HG02571 (cell line): ENCODE results near the gene SNRPD3.
"Not testable (repeated sequence)": the region's sequence is repeated elsewhere in the genome, so short reads cannot be mapped to it uniquely, and the experiment has no call there.

Experiments
- ATAC-seq: cut with Tn5 transposase; IDR thresholded peaks from one replicate; pipeline ENCODE4 v1.9.1; 2021; ENCODE audit warnings: mild to moderate bottlenecking, moderate library complexity; ENCODE audit not compliant: unreplicated experiment

Gene SNRPD3

DNA sequence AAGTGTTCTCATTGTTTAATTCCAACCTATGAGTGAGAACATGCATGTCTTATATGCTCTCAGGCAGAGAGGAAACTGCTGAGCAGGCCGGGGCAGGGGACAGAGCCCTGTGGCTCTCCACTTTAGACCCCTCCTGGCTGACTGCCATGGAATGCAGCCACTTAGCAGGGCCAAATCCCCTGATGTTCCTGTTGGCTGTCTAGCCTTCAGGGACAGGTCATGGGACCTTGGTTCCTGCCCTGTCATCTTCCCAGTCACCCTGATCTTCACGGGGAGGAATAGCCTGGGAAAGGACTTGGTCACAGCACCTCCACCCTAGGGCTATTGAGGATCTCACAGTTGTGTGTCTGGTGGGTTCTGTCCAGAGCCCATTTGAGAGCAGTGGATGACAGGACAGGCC lies 50.5 kb downstream of the SNRPD3 start:
- ATAC-seq = not testable (repeated sequence)

DNA sequence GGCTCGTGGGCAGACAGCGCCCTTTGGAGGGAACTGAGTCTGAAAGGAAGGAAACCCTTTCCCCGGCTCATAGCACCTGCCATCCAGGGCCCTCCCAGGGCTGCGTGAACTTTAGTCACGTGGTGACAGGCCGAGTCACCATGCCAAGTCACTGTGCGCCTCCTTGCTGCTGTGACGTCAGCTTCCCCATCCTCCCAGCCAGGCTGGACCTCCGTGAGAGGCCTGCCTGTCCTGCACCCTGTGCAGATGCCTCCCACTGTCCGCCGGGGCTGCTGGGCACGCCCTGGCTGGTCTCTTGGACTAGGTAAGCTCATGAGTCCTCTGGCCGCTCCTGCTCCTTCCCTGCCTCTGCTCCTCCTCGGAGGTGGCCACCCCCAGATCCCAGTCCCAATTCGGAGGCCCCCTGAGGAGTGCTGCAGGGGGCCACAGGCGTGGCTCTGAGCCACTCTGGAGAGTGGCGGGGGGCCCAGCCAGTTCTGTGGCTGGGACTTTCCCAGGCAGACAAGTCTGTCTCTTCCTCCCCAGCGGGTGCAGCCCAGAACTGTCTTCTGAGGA lies 51.7 kb downstream of the SNRPD3 start:
- ATAC-seq = peak; percentile 76

DNA sequence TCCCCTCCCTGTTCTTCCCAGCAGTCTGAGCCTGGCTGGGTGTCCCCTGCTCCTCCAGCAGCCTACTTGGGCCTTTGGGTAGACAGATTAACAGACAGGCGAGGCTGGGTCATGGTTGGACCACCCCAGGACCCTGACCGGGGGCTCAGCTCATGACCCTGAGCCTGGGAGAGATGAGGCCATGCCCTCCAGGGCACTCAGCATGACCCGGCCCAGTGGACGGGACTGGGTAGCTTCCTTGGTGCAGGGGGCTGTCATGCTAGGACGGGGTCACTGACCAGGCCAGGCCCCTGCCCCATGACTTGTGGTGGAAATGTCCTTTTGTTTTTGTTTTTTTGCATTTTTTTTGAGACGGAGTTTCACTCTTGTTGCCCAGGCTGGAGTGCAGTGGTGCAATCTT lies 52.5 kb downstream of the SNRPD3 start:
- not testable (repeated sequence) for ATAC-seq

DNA sequence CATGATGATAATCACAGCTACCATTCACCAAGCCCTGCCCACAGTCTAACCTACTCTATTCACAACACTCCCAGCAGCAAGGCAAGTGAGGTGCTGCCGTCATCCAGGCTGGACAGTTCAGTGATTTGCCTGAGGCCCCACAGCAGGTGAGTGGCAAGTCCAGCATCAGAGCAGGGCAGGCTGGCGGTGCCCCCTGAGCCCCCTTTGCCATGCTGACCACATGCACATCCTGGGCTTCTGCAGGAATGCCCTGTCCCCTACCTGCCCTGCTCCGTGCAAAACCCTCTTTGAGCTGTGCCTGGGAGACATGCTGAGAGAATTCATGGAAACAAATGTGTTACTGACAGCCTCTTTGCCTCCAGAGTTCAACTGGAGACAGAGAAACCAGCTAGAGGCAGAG lies 54.1 kb downstream of the SNRPD3 start:
- not testable (repeated sequence) for ATAC-seq

DNA sequence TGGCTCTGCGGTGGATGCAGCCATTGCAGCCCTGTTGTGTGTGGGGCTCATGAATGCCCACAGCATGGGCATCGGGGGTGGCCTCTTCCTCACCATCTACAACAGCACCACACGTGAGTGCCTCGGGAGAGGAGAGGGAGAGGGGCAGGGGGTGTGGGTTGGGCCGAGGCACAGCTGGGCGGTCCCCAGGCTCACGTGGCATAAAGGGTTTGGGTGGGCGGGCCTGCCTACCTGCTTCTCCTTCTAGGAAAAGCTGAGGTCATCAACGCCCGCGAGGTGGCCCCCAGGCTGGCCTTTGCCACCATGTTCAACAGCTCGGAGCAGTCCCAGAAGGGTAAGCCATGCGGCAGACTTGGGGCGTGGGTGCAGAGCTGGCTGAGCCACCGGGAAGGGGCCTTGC lies 59.0 kb downstream of the SNRPD3 start:
- ATAC-seq = not testable (repeated sequence)

DNA sequence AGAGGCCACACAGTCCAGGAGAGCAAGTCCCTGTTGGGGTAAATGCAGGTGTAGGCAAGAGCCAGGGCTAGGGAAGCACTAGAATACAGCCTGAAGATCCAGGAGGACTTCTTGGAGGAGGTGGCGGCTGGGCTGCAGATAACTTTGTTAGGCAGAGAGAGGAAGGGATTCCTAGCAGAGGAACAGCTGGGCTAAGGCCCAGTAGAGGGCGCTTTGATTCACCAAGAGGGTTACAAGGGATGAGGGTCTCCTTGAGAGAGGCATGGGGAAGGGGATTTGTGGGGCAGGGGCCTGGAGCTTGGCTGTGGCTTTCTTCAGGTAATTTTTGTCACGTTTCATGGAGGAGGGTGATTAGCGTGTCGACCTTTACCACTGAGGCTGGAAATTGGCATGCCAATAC lies 65.4 kb downstream of the SNRPD3 start:
- ATAC-seq = not testable (repeated sequence)

DNA sequence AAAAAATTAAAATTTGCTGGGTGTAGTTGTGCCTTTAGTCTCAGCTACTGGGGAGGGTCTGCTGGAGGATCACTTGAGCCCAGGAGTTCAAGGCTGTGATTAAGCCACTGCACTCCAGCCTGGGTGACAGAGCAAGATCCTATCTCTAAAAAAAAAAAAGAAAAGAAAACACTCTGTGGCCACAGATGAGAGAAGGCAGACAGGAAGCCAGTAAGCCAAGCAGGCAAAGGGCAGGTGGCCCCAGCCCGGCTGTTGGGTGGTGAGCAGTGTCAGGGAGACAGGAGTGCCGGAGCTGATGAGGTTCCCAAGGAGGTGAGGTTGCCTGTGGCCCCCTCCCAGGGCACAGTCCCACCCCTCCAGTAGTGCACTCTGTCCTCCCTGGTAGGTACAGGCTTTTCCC lies 66.8 kb downstream of the SNRPD3 start:
- ATAC-seq = not testable (repeated sequence)
